Measurements from ENCODE around the gene NKD1.

Gene NKD1

GRCh38 chr16:50645563-50646220, 97.5 kb downstream of the NKD1 start:
- DNase-seq (ENCODE audit: low read depth in 2 of 2) = no peak

DNA sequence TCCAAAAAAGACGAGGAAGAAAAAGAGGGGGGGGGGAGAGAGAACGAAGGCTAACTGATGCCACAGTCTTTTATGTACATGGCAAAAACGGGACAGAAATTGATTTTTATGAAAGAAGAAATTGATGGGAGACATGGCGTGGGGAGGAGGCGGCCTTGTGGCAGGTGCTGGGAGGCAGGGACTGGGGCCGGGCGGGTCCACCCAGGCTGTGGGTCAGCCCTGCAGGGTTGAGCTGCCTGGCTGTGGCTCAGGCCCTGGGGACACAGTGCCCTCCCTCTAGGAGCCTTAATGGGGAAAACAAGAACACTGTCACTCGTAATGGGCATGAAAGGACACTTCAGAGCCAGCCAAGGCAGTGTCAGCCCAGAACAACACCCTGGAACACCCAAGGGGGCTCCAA, 98.1 kb downstream of the NKD1 start:
- DNase-seq (ENCODE audit: low read depth in 2 of 2) = no peak

GRCh38 chr16:50651835-50652438, 103.7 kb downstream of the NKD1 start:
- no peak for DNase-seq (ENCODE audit: low read depth in 2 of 2)

DNA sequence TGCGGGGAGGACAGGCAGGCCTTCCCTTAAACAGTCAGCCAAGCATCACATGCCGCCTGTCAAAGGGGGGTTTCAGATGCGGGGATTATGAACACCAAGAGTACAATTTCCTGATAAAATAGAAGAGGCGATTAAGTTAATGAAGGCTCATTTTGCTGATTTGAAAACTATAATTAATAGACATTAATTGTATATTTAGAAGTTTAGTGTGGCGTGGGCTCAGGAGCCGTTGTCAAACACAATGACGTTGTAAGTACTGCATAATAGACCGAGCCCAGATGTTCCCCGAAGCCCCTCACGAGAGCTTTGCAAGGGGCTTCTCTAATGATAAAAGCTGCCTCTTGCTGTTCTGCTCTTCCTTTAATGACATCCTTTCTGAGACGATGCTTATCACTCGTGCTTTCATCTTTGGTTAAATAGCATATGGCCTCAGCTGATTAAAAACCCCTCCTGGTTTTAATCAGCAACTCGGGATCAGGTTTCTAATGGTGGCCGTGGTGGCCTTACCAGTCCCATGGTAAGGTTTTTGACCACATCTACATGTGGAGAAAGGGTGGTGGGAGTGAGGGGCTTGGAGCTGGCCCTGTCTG, 104.7 kb downstream of the NKD1 start:
- no peak for DNase-seq (ENCODE audit: low read depth in 2 of 2)

DNA sequence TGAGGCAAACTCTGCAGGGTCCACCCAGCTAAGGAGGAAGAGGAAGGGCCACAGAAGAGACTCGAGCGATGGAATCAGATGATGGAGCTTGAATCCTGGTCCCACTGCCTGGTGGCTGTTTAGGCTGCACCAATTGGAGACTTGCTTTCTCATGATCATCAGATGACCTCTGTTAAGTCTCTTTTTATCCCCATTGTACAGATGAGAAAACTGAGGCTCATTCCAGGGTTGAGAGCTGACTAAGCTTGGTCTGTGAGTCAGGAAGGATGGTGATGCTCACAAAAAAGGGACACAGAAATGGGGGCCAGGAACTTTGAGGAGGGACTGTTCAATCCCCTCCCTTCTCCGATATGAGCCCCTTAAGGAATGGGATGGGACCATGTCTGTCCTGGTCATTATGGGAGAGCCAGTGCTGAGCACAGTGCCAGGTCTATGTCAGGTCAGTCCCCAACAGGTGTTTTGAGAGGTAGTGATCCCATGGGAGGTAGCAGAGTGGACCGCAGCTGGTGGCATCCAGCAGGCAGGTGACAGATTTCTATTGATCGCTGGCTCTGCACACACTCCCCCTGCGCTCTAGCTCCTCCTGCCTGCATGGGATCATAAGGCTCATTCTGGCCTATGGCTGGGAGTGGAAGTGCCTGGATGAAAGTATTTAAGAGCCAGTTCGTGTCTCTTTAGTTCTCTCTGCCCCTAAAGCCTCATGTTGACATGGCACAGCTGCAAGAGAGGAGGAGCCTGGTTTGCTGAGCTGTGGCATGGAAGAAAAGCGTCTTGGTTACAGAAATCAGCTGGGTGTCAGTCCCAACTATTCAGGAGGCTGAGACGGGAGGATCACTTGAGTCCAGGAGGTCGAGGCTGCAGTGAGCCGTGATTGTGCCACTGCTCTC, 105.7 kb downstream of the NKD1 start:
- no peak for DNase-seq (ENCODE audit: low read depth in 2 of 2)

DNA sequence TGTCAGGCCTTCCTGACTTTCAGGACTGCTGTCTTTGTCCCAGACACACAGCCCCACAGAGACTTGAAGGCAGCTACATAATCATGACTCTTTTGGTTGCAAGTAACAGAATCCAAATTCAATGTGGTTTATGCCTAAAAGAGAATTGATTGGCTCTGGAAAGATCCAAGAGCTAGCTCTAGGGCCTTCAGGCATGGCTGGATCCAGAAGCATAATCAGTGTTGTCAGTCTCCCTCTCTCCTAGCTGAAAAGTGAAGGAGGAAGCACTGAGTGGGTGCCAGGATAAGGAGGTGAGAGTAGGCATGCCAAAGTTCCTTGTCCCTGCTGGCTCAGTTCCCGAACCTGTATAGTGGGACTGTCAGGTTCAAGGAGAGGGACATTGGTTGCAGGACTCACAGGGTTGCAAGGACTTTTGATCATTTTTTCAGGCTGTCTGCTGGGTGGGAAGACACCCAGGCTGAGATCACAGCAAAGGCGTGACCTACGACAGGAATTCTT, 107.4 kb downstream of the NKD1 start:
- DNase-seq (ENCODE audit: low read depth in 2 of 2) = no peak

DNA sequence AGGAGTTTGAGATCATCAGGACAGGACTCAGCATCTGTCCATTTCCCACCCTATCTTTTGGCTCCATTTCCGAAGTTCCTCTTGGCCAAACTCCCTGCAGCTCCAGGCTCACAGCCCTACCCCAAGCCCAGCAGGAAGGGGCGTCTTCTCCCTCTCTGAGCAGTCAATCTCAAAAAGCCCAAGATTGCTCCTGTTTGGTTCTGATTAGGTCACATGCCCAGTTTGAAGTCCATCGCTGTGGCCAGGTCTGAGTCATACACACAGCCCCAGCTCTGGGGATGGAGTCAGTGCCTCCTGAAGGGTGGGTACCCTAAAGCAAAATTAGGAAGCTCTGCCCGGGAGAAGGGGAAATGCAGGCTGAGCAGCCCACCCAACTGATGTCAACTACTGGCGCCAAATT, 109.0 kb downstream of the NKD1 start:
- DNase-seq (ENCODE audit: low read depth in 2 of 2) = no peak

GRCh38 chr16:50659806-50660205, 111.6 kb downstream of the NKD1 start:
- DNase-seq (ENCODE audit: low read depth in 2 of 2) = no peak

GRCh38 chr16:50662306-50662940, 114.2 kb downstream of the NKD1 start:
- no peak for DNase-seq (ENCODE audit: low read depth in 2 of 2)

DNA sequence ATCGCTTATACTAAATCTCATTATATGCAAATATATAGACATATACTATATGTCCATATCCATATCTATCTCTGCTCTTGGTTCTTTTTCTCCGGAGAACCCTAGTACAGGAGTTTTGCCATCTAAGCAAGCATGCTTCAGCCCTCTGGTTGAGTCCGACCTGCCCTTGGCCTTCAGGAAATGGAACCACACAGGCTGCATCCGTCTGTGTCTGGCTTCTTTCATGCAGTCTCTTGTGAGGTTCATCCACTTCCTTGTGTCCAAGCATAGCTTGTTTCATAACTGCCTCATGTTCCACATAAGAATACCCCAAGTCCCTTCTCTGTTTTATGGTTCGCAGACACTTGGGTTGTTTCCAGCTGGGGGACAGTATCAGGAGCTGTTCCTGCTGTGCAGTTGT, 116.1 kb downstream of the NKD1 start:
- no peak for DNase-seq (ENCODE audit: low read depth in 2 of 2)

DNA sequence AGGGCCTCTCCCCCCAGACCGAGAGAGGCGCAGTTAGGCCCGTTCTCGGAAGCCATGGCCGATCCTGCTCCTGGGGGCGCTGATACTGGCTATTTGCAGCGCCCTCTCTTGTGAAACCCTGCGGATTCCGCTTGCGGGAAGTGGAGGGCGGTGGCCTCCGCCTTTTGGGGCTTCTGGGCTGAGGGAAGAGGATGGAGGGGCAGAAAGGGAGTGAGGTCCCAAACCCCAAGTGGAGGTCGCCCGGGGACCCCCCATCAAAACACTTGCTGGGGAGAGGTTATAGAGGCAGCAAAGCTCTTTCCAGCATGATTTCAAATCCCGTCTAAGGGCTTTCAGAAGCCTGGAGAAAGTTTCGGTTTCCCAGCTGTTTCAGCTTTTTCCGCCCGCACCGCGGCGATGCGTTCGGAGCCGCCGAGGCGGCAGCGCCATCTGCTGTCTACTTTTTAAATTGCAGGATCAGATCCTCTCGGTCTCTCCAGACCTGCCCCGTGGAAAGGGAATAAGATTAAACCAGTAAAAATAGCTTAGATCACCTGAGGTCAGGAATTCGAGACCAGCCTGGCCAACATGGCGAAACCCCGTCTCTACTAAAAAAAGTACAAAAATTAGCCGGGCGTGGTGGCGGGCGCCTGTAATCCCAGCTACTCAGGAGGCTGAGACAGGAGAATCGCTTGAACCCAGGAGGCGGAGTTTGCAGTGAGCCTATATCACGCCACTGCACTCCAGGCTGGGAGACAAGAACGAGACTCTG, 117.1 kb downstream of the NKD1 start:
- peak; percentile 64 to 67 for DNase-seq (ENCODE audit: low read depth in 2 of 2)

GRCh38 chr16:50666658-50667496, 118.7 kb downstream of the NKD1 start:
- DNase-seq (ENCODE audit: low read depth in 2 of 2) = peak in 1 of 2 donors; percentile 31

GRCh38 chr16:50667497-50668367, 119.5 kb downstream of the NKD1 start:
- DNase-seq (ENCODE audit: low read depth in 2 of 2) = no peak

GRCh38 chr16:50668368-50669008, 120.3 kb downstream of the NKD1 start:
- DNase-seq (ENCODE audit: low read depth in 2 of 2) = no peak

DNA sequence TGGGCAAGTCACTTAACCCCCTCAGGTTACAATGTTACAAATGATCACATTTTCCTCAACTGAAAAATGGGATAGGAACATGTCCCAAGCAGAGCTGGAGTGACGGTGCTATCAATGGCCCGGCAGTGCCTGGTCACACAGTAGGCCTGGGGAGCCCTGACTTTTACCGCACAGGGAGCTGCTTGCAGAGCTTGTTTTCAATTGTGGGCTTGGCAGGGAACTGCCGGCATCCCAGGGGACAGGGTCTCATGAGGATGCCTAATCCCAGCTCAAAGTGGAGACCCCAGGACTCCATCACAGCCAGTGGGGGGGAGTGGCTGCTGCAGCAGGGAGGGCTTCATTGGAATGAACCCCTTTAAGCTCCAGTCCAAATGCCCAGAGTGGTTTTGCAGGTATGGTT, 121.5 kb downstream of the NKD1 start:
- no peak for DNase-seq (ENCODE audit: low read depth in 2 of 2)

- no peak for DNase-seq (ENCODE audit: low read depth in 2 of 2)
Measured at GRCh38 chr16:50670476-50670875, 122.3 kb downstream of the NKD1 start.

DNA sequence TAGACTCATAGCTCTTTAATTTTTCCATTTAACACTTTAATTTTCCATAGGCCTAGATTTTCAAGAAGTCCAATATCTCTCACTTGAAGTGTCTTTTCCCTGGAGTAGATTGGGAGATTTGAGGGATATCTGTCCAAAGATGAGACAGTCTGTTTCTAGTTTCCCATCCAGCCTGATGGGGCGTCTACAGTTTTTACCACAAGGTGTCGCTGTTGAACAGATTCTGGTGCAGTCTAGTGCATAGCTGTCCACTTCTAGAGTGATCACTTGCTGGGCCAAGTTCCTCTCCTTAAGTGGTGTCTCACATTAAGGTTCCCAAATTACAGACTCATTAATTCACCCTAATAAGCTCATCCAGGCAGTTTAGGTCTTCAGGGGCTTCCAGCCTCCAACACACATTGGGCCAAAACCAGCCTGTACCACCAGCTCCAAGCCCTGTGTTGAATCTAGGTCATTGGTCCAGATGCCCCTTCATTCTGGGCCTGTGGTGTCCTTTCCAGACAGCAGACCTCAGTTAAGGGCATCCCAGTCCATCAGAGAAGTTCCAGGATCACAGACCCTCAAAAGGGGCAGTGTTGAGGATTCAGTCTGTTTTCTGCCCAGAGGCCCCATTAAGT, 123.6 kb downstream of the NKD1 start:
- no peak for DNase-seq (ENCODE audit: low read depth in 2 of 2)

Measured in activated CD8-positive, alpha-beta memory T cell treated with anti-CD3 and anti-CD28 coated beads for 4 hours (primary cell).